Measurements from ENCODE around the gene ACO2. TPM values are rescaled to one million over a fixed set of nuclear protein-coding genes. Genes with fewer than 3 reads are reported as not detected.

The ACO2 gene
- total and polyA plus RNA-seq, 2 of the 13 experiments (the other 11 are each of a cell fraction or from before 2014, with no cell fraction given): 19.2 to 45.6 TPM

GRCh38 chr22:41444360-41445128 lies 24.4 kb upstream of the ACO2 start (continued):
- no peak for TF ChIP-seq CEBPZ (IDR thresholded peaks at IDR 0.05; ENCODE audit: low read length)
- TF ChIP-seq ZNF276 (CRISPR knock-in tag; IDR thresholded peaks at IDR 0.05; ENCODE audit: low read depth): no peak
- no peak for TF ChIP-seq SMARCE1 (IDR thresholded peaks at IDR 0.05; ENCODE audit: borderline replicate concordance)
- peak; percentile 61; the same call in 1 of the 2 replicates for TF ChIP-seq AKAP8 (CRISPR knock-in tag; IDR thresholded peaks at IDR 0.05)
- TF ChIP-seq ZNF703 (CRISPR knock-in tag; IDR thresholded peaks at IDR 0.05; ENCODE audit: borderline replicate concordance): no peak
- no peak for TF ChIP-seq ZFP82 (CRISPR knock-in tag; IDR thresholded peaks at IDR 0.05; ENCODE audit: borderline replicate concordance)
- no peak for TF ChIP-seq STAG1 (CRISPR knock-in tag; IDR thresholded peaks at IDR 0.05)
- TF ChIP-seq ZNF746 (CRISPR knock-in tag; IDR thresholded peaks at IDR 0.05): no peak
- 0 out of 2 replicates have a peak, but pooled peaks have one; percentile 16 for TF ChIP-seq ZSCAN9 (CRISPR knock-in tag; IDR thresholded peaks at IDR 0.05; ENCODE audit: borderline replicate concordance)
- peak in 1 of 2 experiments; percentile 64; a peak in 1 of 4 replicates for TF ChIP-seq KLF16 (CRISPR knock-in tag; IDR thresholded peaks at IDR 0.05)
- TF ChIP-seq ZNF24 (IDR thresholded peaks at IDR 0.05): no peak
- no peak for TF ChIP-seq PCBP2 (optimal IDR thresholded peaks at IDR 0.05; ENCODE audit: low read depth, low read length, poor library complexity, severe bottlenecking)
- TF ChIP-seq IKZF5 (CRISPR knock-in tag; IDR thresholded peaks at IDR 0.05): 0 out of 2 replicates have a peak, but pooled peaks have one; percentile 10
- peak; percentile 76; the same call in 1 of the 2 replicates for TF ChIP-seq NR2C2 (CRISPR knock-in tag; IDR thresholded peaks at IDR 0.05; ENCODE audit: borderline replicate concordance)
- TF ChIP-seq ZNF44 (CRISPR knock-in tag; IDR thresholded peaks at IDR 0.05): peak; percentile 27; the same call in 1 of the 2 replicates
- no peak for TF ChIP-seq ZFP1 (CRISPR knock-in tag; IDR thresholded peaks at IDR 0.05)
- no peak for TF ChIP-seq NFE2 (CRISPR knock-in tag; IDR thresholded peaks at IDR 0.05)
- peak; percentile 64; the same call in 1 of the 2 replicates for TF ChIP-seq SPEN (CRISPR knock-in tag; IDR thresholded peaks at IDR 0.05; ENCODE audit: low read depth)
- TF ChIP-seq CSRNP2 (CRISPR knock-in tag; conservative IDR thresholded peaks at IDR 0.05; ENCODE audit: low read depth): no peak

Measured in HepG2 (cell line).